ENCODE results near the gene TMEM81.

The TMEM81 gene

DNA sequence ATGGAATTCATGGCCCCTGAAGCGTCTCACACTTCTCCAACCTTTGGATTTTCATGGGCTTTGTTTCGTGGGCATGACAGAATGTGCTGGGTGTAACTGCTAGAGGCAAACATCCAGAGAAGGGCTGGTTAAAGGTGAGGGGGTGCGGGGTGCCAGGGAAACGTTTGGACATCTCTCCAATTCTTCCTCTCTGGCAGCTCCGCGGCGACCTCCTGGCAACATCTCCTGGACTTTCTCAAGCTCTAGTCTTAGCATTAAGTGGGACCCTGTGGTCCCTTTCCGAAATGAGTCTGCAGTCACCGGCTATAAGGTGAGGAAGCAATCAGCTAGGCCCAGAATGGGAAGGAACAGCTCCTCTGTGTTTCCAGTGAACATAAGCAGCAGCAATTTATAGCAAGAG lies 12.0 kb downstream of the TMEM81 start:
- no peak overlapping the region for H3K4me3 ChIP-seq (ENCODE audit: low read depth, low read length)
- DNase-seq (ENCODE audit: low read depth): no peak
- TF ChIP-seq MYC (IDR thresholded peaks at IDR 0.05; ENCODE audit: low read depth, low read length) (no peak), CTCF (IDR thresholded peaks at IDR 0.05; ENCODE audit: low read depth, low read length) (no peak), POLR2A (IDR thresholded peaks at IDR 0.05; ENCODE audit: extremely low read depth, insufficient read length) (no peak)
- TF ChIP-seq, protein P1, sequence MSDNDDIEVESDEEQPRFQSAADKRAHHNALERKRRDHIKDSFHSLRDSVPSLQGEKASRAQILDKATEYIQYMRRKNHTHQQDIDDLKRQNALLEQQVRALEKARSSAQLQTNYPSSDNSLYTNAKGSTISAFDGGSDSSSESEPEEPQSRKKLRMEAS (IDR thresholded peaks at IDR 0.05; ENCODE audit: low read depth, low read length): no peak

GRCh38 chr1:205071801-205072200 lies 12.5 kb downstream of the TMEM81 start:
- no peak overlapping the region for H3K4me3 ChIP-seq (ENCODE audit: low read depth, low read length)
- TF ChIP-seq CTCF (IDR thresholded peaks at IDR 0.05; ENCODE audit: low read depth, low read length): no peak
- TF ChIP-seq, protein P1 (IDR thresholded peaks at IDR 0.05; ENCODE audit: low read depth, low read length): no peak
- TF ChIP-seq MYC (IDR thresholded peaks at IDR 0.05; ENCODE audit: low read depth, low read length): no peak
- no peak for TF ChIP-seq POLR2A (IDR thresholded peaks at IDR 0.05; ENCODE audit: extremely low read depth, insufficient read length)
- DNase-seq (ENCODE audit: low read depth): no peak

DNA sequence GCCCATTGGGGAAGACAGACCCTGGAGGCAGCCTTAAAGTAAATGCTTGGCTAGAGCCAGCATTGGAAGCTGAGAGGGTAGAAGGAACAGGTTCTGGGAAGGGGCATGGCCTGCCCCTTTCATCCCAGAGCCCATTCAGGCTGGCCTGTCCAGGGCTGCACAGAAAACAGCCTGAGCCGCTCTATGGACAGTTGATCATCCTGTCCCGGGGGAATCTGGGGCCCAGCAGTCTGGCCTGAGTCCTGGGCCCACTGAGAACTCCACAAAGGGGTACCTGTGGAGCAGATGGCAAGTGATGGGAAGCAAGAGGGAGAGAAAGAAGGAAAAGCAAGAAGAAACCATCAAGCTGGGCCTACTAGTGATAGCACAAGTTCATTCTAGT lies 13.2 kb downstream of the TMEM81 start:
- H3K4me3 ChIP-seq (ENCODE audit: low read depth, low read length): no peak overlapping the region
- DNase-seq (ENCODE audit: low read depth): no peak
- TF ChIP-seq, protein P1 (IDR thresholded peaks at IDR 0.05; ENCODE audit: low read depth, low read length): no peak
- no peak for TF ChIP-seq MYC (IDR thresholded peaks at IDR 0.05; ENCODE audit: low read depth, low read length)

DNA sequence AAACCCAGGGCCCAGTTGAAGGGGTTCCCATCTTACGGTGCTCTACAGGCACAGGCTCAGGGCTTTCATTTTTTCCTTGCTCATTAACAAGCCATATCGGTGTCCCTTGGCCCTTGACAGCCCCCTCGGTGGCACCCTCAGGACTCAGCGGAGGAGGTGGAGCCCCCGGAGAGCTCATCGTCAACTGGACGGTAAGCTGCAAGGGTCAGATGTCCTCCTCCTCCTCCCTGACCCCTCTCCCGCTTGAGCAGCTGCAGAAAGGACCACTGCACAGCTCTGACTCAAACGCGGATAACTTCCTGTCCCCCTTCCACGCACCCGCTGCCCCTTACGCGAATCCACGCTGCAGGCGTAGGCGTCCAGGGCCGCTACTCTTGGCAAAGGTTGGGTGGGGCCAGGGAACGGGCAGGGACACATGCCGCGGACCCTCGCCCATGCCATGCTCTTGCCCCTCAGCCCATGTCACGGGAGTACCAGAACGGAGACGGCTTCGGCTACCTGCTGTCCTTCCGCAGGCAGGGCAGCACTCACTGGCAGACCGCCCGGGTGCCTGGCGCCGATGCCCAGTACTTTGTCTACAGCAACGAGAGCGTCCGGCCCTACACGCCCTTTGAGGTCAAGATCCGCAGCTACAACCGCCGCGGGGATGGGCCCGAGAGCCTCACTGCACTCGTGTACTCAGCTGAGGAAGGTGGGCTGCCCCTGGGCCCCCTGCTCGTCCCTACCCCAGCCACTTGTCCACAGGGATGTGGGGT lies 14.7 kb downstream of the TMEM81 start:
- no peak for DNase-seq (ENCODE audit: low read depth)
- H3K4me3 ChIP-seq (ENCODE audit: low read depth, low read length): no peak overlapping the region

DNA sequence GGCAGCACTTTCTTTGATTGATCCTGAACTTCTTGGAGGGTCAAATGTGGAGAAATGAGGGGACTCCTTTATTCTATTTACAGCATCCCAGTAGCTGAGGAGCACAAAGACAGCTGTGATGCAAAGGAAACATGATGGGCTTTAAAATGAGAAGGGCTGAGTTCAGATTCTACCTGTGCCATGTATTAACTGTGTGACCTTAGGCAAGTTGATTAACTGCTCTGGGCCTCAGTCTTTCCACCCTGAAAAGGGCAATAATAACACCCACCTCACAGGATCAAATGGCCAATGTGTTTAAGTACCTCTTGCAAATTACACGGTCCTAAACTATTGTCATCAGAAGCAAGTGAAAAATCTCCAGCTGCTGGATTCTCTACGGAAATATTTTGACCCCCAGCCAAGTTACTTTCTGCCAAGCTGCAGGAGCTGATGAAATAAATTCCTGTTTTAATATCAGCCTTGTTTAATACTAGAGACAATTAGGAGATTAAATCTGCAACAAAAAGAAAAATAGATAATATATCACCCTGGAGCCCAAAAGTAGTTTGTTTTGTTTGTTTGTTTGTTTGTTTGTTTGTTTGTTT lies 15.7 kb downstream of the TMEM81 start:
- no peak overlapping the region for H3K4me3 ChIP-seq (ENCODE audit: low read depth, low read length)
- TF ChIP-seq MYC (IDR thresholded peaks at IDR 0.05; ENCODE audit: low read depth, low read length): no peak
- no peak for TF ChIP-seq CTCF (IDR thresholded peaks at IDR 0.05; ENCODE audit: low read depth, low read length)
- TF ChIP-seq, protein P1 (IDR thresholded peaks at IDR 0.05; ENCODE audit: low read depth, low read length): no peak
- TF ChIP-seq POLR2A (IDR thresholded peaks at IDR 0.05; ENCODE audit: extremely low read depth, insufficient read length): no peak
- DNase-seq (ENCODE audit: low read depth): no peak

More for the DNA sequence above, 14.7 kb downstream of the TMEM81 start:
- TF ChIP-seq CTCF (IDR thresholded peaks at IDR 0.05; ENCODE audit: low read depth, low read length): no peak
- TF ChIP-seq MYC (IDR thresholded peaks at IDR 0.05; ENCODE audit: low read depth, low read length): no peak
- TF ChIP-seq, protein P1 (IDR thresholded peaks at IDR 0.05; ENCODE audit: low read depth, low read length): no peak
- TF ChIP-seq POLR2A (IDR thresholded peaks at IDR 0.05; ENCODE audit: extremely low read depth, insufficient read length): no peak

DNA sequence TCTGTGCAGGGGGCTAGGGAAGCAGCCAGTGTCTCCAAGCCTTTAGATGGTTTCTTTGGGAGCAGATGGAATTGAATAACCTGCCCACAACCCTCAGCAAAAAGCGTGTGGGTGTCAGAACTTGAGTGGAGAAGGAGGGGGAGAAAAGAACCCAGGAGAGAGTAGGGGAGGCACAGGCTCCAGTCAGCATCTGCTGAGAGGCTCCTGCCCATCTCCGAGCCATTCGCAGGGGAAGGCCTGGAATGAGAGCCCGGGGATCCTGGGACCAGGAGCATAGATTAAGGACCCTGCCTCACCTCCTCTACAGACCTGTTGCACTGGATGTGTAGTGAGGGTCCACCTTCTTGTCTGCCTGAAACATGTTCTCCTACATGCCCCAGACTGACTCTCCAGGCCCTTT lies 16.3 kb downstream of the TMEM81 start:
- no peak for DNase-seq (ENCODE audit: low read depth)
- H3K4me3 ChIP-seq (ENCODE audit: low read depth, low read length): no peak overlapping the region
- TF ChIP-seq POLR2A (IDR thresholded peaks at IDR 0.05; ENCODE audit: extremely low read depth, insufficient read length): no peak
- no peak for TF ChIP-seq MYC (IDR thresholded peaks at IDR 0.05; ENCODE audit: low read depth, low read length)
- TF ChIP-seq CTCF (IDR thresholded peaks at IDR 0.05; ENCODE audit: low read depth, low read length): no peak
- TF ChIP-seq, protein P1 (IDR thresholded peaks at IDR 0.05; ENCODE audit: low read depth, low read length): no peak

Data from NB4 (cell line).